ENCODE data around the gene SDE2. TPM values are rescaled to one million over a fixed set of nuclear protein-coding genes. Genes with fewer than 3 reads are reported as not detected.
A peak's percentile ranks its signal among the peaks of the same experiment; 100 is the strongest.
"Not testable (repeated sequence)": the region's sequence is repeated elsewhere in the genome, so short reads cannot be mapped to it uniquely, and the experiment has no call there.

The SDE2 gene
- total RNA-seq, 1 experiment from 2014 or later = 36.9 TPM

GRCh38 chr1:225999912-226000337 is 782 bp upstream of the SDE2 start:
- peaks cover 5% of the 10 kb centered on the region for H3K4me1 ChIP-seq
- peak overlapping the region; percentile 45 for H3K27ac ChIP-seq
- H3K27me3 ChIP-seq = no peaks in the 10 kb centered on the region
- no peaks in the 10 kb centered on the region for H3K9me3 ChIP-seq (replicated peaks)
- DNase-seq = no peak
- H3K4me3 ChIP-seq = peak overlapping the region; percentile 82
- peaks cover 3% of the 10 kb centered on the region for H3K36me3 ChIP-seq

- peak overlapping the region; percentile 82 for H3K4me3 ChIP-seq
- peaks cover 11% of the 10 kb centered on the region for H3K36me3 ChIP-seq
- peaks cover 5% of the 10 kb centered on the region for H3K4me1 ChIP-seq
- H3K9me3 ChIP-seq (replicated peaks) = no peaks in the 10 kb centered on the region
- peak overlapping the region; percentile 39 for H3K27ac ChIP-seq
- no peaks in the 10 kb centered on the region for H3K27me3 ChIP-seq
- no peak for DNase-seq
Observed at GRCh38 chr1:225998560-225999226, 450 bp downstream of the SDE2 start.

- H3K4me3 ChIP-seq = no peak overlapping the region
- H3K4me1 ChIP-seq = peaks cover under 1% of the 10 kb centered on the region
- H3K36me3 ChIP-seq = peaks cover 23% of the 10 kb centered on the region
- no peak for DNase-seq
- H3K27ac ChIP-seq = no peak overlapping the region
- H3K27me3 ChIP-seq = no peaks in the 10 kb centered on the region
- H3K9me3 ChIP-seq (replicated peaks) = no peaks in the 10 kb centered on the region
Observed at GRCh38 chr1:225996946-225997545, 2.1 kb downstream of the SDE2 start.

- Histone ChIP-seq H3K4me1 (no peaks in the 10 kb centered on the region), H3K36me3 (peaks cover 31% of the 10 kb centered on the region), H3K9me3 (replicated peaks) (no peaks in the 10 kb centered on the region), H3K27me3 (no peaks in the 10 kb centered on the region), H3K4me3 (no peak overlapping the region), H3K27ac (no peak overlapping the region)
- DNase-seq = no peak
Observed at GRCh38 chr1:225995919-225996864, 3.0 kb downstream of the SDE2 start.

- no peaks in the 10 kb centered on the region for H3K4me1 ChIP-seq
Observed at GRCh38 chr1:225990705-225991464, 8.3 kb downstream of the SDE2 start.

GRCh38 chr1:225987491-225988316 is 11.4 kb downstream of the SDE2 start:
- no peaks in the 10 kb centered on the region for H3K27me3 ChIP-seq
- H3K4me1 ChIP-seq = no peaks in the 10 kb centered on the region
- H3K27ac ChIP-seq = no peak overlapping the region
- peaks cover 1% of the 10 kb centered on the region for H3K9me3 ChIP-seq (replicated peaks)
- peak in 1 of 2 experiments; percentile 71 for DNase-seq
- H3K36me3 ChIP-seq = peaks cover 82% of the 10 kb centered on the region
- H3K4me3 ChIP-seq = no peak overlapping the region

More at GRCh38 chr1:225990705-225991464, 8.3 kb downstream of the SDE2 start:
- H3K4me3 ChIP-seq = no peak overlapping the region
- peaks cover 73% of the 10 kb centered on the region for H3K36me3 ChIP-seq
- no peaks in the 10 kb centered on the region for H3K9me3 ChIP-seq (replicated peaks)
- H3K27me3 ChIP-seq = no peaks in the 10 kb centered on the region
- no peak overlapping the region for H3K27ac ChIP-seq
- no peak for DNase-seq

- H3K4me1 ChIP-seq = no peaks in the 10 kb centered on the region; the same call in 1 of the 2 replicates
- H3K36me3 ChIP-seq = peaks cover 59% of the 10 kb centered on the region
- H3K27me3 ChIP-seq = no peaks in the 10 kb centered on the region
- H3K4me3 ChIP-seq = no peak overlapping the region
- H3K9me3 ChIP-seq (replicated peaks) = peaks cover 3% of the 10 kb centered on the region
- no peak overlapping the region for H3K27ac ChIP-seq
- DNase-seq = no peak
Observed at GRCh38 chr1:225981714-225982113, 17.4 kb downstream of the SDE2 start.

GRCh38 chr1:225980005-225980836 is 18.9 kb downstream of the SDE2 start:
- DNase-seq = peak in 1 of 2 experiments; percentile 46
- Histone ChIP-seq H3K4me3 (no peak overlapping the region), H3K9me3 (replicated peaks) (peaks cover 3% of the 10 kb centered on the region), H3K27ac (no peak overlapping the region), H3K27me3 (no peaks in the 10 kb centered on the region), H3K36me3 (peaks cover 52% of the 10 kb centered on the region), H3K4me1 (no peaks in the 10 kb centered on the region; the same call in 1 of the 2 replicates)

- Histone ChIP-seq H3K27me3 (no peaks in the 10 kb centered on the region), H3K4me1 (no peaks in the 10 kb centered on the region; the same call in 1 of the 2 replicates), H3K36me3 (peaks cover 45% of the 10 kb centered on the region), H3K9me3 (replicated peaks) (peaks cover 3% of the 10 kb centered on the region), H3K4me3 (no peak overlapping the region), H3K27ac (no peak overlapping the region)
- no peak for DNase-seq
Observed at GRCh38 chr1:225979421-225979820, 19.7 kb downstream of the SDE2 start.

- Histone ChIP-seq H3K36me3 (peaks cover 32% of the 10 kb centered on the region), H3K9me3 (replicated peaks) (peaks cover 3% of the 10 kb centered on the region), H3K27ac (no peak overlapping the region), H3K4me1 (no peaks in the 10 kb centered on the region; the same call in 1 of the 2 replicates), H3K4me3 (no peak overlapping the region), H3K27me3 (no peaks in the 10 kb centered on the region)
- no peak for DNase-seq
Observed at GRCh38 chr1:225977937-225978748, 21.0 kb downstream of the SDE2 start.

- not testable (repeated sequence) for H3K4me3 ChIP-seq; H3K27me3 ChIP-seq; DNase-seq; H3K36me3 ChIP-seq; H3K4me1 ChIP-seq; H3K27ac ChIP-seq; H3K9me3 ChIP-seq (replicated peaks)
Observed at GRCh38 chr1:225975146-225975545, 24.0 kb downstream of the SDE2 start.

- Histone ChIP-seq H3K36me3 (peaks cover 1% of the 10 kb centered on the region; the same call in 1 of the 2 replicates), H3K4me1 (no peaks in the 10 kb centered on the region), H3K9me3 (replicated peaks) (no peaks in the 10 kb centered on the region), H3K27me3 (no peaks in the 10 kb centered on the region), H3K27ac (no peak overlapping the region), H3K4me3 (no peak overlapping the region)
- DNase-seq = no peak
Observed at GRCh38 chr1:225974454-225974853, 24.7 kb downstream of the SDE2 start.

All from SJCRH30 (cell line).